HG03378 (cell line): ENCODE results near the gene BAZ2B.
"Not testable (repeated sequence)": the region's sequence is repeated elsewhere in the genome, so short reads cannot be mapped to it uniquely, and the experiment has no call there.

ENCODE experiments used
- ATAC-seq: cut with Tn5 transposase; IDR thresholded peaks from one replicate; pipeline ENCODE4 v1.9.1; 2021; ENCODE audit warnings: mild to moderate bottlenecking, moderate library complexity; ENCODE audit not compliant: unreplicated experiment

BAZ2B gene

GRCh38 chr2:159616286-159616701 is at the start of gene BAZ2B:
Gene BAZ2B, minus strand, starts transcription at chr2:159616548. Its CDS starts 137,829 bp downstream, at chr2:159478719.
- ATAC-seq = no peak

- ATAC-seq = no peak
Measured at GRCh38 chr2:159661286-159661685, 44.9 kb upstream of the BAZ2B start.

GRCh38 chr2:159658881-159659873 is 42.8 kb upstream of the BAZ2B start:
- ATAC-seq = no peak

GRCh38 chr2:159653962-159654361 is 37.6 kb upstream of the BAZ2B start:
- ATAC-seq = no peak

GRCh38 chr2:159651884-159652283 is 35.5 kb upstream of the BAZ2B start:
- no peak for ATAC-seq

GRCh38 chr2:159650574-159650973 is 34.2 kb upstream of the BAZ2B start:
- no peak for ATAC-seq

- ATAC-seq = no peak
Measured at GRCh38 chr2:159648643-159649042, 32.3 kb upstream of the BAZ2B start.

GRCh38 chr2:159647667-159648066 is 31.3 kb upstream of the BAZ2B start:
- no peak for ATAC-seq

GRCh38 chr2:159640176-159640575 is 23.8 kb upstream of the BAZ2B start:
- ATAC-seq = no peak

- ATAC-seq = no peak
Measured at GRCh38 chr2:159639712-159640111, 23.4 kb upstream of the BAZ2B start.

GRCh38 chr2:159639071-159639470 is 22.7 kb upstream of the BAZ2B start:
- no peak for ATAC-seq

- no peak for ATAC-seq
Measured at GRCh38 chr2:159637988-159638501, 21.7 kb upstream of the BAZ2B start.

GRCh38 chr2:159637240-159637639 is 20.9 kb upstream of the BAZ2B start:
- no peak for ATAC-seq

- no peak for ATAC-seq
Measured at GRCh38 chr2:159635006-159635789, 18.9 kb upstream of the BAZ2B start.

GRCh38 chr2:159633219-159633618 is 16.9 kb upstream of the BAZ2B start:
- no peak for ATAC-seq

- not testable (repeated sequence) for ATAC-seq
Measured at GRCh38 chr2:159625628-159626027, 9.3 kb upstream of the BAZ2B start.

- ATAC-seq = no peak
Measured at GRCh38 chr2:159623436-159623835, 7.1 kb upstream of the BAZ2B start.

- no peak for ATAC-seq
Measured at GRCh38 chr2:159622966-159623365, 6.6 kb upstream of the BAZ2B start.

GRCh38 chr2:159620796-159621195 is 4.4 kb upstream of the BAZ2B start:
- ATAC-seq = no peak

- ATAC-seq = no peak
Measured at GRCh38 chr2:159617646-159618045, 1.3 kb upstream of the BAZ2B start.

- ATAC-seq = no peak
Measured at GRCh38 chr2:159617100-159617499, 752 bp upstream of the BAZ2B start.
